Measurements from ENCODE around the gene NEFH.
"Not testable (repeated sequence)": the region's sequence is repeated elsewhere in the genome, so short reads cannot be mapped to it uniquely, and the experiment has no call there.

The NEFH gene, protein sequence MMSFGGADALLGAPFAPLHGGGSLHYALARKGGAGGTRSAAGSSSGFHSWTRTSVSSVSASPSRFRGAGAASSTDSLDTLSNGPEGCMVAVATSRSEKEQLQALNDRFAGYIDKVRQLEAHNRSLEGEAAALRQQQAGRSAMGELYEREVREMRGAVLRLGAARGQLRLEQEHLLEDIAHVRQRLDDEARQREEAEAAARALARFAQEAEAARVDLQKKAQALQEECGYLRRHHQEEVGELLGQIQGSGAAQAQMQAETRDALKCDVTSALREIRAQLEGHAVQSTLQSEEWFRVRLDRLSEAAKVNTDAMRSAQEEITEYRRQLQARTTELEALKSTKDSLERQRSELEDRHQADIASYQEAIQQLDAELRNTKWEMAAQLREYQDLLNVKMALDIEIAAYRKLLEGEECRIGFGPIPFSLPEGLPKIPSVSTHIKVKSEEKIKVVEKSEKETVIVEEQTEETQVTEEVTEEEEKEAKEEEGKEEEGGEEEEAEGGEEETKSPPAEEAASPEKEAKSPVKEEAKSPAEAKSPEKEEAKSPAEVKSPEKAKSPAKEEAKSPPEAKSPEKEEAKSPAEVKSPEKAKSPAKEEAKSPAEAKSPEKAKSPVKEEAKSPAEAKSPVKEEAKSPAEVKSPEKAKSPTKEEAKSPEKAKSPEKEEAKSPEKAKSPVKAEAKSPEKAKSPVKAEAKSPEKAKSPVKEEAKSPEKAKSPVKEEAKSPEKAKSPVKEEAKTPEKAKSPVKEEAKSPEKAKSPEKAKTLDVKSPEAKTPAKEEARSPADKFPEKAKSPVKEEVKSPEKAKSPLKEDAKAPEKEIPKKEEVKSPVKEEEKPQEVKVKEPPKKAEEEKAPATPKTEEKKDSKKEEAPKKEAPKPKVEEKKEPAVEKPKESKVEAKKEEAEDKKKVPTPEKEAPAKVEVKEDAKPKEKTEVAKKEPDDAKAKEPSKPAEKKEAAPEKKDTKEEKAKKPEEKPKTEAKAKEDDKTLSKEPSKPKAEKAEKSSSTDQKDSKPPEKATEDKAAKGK

DNA sequence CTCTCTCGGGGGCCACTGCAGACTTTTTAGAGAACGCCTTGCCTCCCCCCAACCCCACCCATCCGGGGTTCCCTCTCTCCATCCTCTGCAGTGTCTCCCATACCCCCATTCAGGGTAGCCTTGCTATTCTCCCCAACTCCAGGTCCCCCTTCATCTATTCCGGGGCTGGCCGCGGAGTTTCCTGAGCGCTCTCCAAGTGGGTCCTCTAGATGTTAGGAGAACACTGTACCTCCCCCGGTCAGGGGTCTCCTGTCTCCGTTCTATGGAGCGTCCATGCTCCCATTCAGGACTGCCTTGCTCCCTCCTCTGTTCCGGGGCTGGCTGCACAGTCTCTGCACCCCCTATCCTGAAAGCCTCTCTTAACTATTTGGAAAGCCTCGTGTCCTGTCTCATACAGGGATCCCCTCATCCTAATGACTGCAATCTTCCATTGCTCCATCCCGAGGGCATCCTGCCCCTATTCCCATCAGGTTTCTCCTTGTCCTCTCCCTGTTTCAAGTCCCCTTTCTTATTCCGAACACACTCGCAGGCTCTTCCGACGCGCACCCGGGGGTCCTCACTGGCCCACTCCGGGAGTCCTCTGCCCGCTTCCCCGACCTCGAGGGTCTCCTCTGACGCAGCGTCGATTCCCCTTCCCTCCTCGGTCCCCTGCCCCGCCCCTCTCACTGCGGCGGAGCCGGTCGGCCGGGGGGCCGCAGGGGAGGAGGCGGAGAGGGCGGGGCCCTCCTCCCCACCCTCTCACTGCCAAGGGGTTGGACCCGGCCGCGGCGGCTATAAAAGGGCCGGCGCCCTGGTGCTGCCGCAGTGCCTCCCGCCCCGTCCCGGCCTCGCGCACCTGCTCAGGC lies at the start of gene NEFH:
NEFH (plus strand) TSS at position 802 of the 845 bp plus-strand sequence. CDS start 45 bp downstream, outside the sequence.
- no peak for DNase-seq (ENCODE audit: low spot score)

DNA sequence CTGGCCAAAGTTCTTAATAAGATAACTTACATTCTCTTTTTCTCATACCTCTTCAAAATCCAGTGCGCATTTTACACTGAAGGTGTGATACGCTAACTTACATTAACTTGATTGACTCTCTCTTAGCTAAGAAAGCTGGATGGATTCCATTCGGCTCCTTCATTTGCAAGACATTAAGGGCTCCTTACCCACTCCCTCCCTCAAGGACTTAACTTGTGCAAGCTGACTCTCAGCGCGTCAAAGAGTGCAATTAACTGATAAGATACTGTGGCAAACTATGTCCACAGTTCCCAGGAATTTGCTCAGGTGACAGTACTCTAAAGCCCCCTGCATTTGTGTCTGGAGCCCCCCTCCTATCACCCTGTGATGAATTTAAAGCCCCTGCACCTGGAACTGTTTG lies 48.0 kb upstream of the NEFH start:
- no peak for DNase-seq (ENCODE audit: low spot score)

DNA sequence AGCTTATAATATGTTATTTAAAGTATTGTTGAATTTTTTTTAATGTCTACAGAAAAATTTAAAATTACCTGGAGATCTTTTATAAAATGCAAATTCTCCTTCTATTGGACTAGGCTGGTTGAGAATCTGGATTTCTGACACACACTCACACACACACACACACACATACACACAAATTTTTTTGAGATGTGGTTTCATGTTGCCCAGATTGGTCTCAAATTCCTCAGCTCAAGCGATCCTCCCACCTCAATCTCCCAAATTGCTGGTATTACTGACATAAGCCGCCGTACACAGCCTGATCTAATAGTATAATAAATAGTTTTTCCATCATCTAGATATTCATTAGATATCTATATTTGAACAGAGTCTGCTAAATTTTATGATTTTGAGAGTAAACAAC lies 46.2 kb upstream of the NEFH start:
- DNase-seq (ENCODE audit: low spot score), result no peak

DNA sequence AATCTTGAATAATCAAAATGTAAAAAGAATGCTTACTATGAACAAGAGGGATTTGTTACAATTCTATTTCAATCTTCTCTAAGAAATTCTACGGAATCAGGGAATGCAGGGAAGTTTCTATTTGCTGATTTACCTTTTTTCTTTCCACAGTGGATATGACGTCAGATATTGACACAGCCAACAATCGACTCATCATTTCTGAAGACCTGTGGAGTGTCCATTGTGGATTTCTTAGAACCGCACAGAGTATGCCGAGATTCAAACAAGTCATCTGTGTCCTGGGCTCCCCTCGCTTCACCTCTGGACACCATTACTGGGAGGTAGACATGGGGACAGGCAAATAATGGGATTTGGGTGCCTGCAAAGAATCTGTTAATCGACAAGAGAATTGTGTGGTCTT lies 45.7 kb upstream of the NEFH start:
- no peak for DNase-seq (ENCODE audit: low spot score)

DNA sequence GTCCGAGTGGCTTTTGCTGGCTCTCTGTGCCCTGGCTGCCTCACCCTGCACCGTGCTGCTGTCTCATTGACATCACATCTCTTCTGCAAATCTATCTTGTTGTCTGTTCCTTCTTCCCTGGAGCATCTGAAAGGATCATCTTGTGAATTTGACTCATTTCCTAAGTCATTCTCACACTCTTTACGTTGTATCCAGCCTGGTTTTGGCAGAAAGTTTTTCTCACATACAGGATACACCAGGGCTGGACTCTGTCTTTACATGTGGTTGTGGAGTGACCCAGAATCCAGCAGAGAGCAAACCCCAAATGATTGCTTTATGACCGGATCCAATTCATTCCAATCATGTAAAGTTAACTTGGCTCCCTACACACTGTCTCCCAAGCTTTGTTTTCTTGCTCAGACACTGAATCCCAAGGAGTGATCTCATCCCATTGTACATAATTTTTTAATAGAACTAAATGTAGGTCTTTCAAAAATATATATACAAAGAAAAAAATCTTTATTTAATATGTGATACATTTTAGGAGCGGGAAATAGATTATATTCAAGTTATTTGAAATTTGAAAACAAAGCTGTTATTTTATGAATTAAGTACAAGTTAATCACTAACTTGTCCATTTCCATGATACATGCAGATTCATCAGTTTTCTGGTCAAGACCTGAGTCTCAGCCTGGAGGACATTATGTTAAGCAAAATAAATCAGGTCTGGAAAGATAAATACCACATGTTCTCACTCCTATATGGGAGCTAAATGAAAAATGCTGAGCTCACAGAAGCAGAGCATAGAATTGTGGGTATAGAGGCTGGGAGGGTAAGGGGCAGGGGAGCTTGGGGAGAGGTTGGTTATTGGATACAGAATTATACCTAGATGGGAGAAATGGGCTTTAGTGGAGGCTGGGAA lies 44.5 kb upstream of the NEFH start:
- DNase-seq (ENCODE audit: low spot score), result no peak

DNA sequence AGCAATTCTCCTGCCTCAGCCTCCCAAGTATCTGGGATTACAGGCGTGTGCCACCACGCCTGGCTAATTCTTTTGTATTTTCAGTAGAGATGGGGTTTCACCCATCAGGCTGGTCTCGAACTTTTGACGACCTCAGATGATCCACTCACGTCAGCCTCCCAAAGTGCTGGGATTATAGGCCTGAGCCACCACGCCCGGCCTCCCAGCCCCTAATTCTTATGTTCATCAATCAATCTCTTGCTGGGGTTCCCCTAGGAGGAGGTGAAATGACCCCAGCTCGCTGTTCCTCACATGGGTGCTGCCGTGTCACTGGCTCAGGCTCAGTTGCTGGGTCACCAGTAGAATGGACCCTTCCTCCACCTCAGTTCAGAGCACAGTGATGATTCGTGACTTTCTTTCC lies 41.7 kb upstream of the NEFH start, which contains the start of gene RFPL1:
RFPL1 (plus strand) TSS at position 301 of the 400 bp plus-strand sequence.
- DNase-seq (ENCODE audit: low spot score), result not testable (repeated sequence)

DNA sequence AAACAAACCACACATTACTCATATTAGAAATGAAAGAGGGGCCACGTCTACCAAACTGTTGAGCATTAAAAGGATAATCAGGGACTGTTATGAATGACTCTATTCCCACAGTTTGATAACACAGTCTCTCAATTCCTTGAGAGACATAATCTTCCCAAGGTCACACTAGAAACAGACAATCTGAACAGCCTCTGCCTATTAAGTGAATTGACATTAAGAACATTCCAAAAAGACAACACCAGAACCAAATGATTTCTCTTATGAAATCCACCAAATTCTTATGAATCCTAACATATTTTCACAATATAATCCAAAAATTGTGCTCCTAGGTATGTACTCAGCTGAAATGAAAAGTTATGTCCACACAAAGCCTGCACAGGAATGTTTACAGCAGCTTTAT lies 37.0 kb upstream of the NEFH start:
- no peak for DNase-seq (ENCODE audit: low spot score)

DNA sequence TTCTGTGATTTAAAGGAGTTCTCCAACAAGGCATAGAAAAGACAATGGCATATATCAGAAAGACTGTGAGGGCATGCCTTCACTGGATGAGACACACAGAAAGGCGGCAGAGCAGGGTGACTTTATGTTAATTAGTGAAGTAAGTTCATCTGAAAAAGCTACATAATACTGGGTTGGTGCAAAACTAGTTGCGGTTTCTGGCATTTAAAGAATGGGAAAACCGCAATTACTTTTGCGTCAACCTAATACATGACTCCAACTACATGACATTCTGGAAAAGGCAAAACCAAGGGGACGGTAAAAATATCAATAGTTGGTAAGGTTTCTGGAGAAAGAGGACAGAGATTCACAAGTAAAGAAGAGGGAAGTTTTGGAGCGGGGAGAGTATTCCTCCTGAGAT lies 36.6 kb upstream of the NEFH start:
- no peak for DNase-seq (ENCODE audit: low spot score)

DNA sequence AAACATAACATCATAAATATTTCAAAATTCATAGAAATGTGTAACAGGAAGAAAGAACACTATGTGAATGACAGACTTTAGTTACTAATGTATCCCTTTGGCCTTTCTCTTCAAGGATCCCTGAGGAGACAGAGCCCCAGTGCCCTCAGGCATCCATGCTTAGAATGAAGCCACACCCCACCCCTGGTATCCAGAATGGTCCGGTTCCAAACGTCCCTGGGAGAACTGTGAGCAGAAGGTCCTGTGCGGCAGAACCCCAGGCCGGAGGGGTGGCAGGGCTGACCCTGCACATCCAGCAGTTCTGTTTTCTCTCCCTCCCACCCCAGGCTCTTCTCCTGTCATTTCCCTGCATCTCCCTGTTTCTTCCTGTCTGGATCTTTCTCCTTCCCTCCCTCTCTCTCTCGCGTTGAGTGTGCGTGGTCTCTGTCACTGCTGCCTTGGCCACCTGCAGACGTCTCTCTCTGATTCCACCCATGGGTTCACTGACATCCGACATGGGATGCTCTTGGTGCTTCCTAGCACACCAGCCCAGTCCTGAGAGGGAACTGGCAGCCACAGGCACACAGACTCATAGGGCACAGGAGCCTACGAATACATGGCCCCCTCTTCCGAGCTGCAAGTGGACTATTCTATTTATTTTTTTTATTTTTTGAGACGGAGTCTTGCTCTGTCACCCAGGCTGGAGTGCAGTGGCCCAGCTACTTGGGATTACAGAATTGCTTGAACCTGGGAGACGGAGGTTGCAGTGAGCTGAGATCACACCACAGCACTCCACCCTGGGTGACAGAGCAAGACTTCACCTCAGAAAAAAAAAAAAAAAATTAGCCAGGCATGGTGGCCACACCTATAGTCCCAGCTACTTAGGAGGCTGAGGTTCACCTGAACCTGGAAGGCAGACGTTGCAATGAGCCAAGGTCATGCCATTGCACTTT lies 35.9 kb upstream of the NEFH start:
- DNase-seq (ENCODE audit: low spot score), result no peak

DNA sequence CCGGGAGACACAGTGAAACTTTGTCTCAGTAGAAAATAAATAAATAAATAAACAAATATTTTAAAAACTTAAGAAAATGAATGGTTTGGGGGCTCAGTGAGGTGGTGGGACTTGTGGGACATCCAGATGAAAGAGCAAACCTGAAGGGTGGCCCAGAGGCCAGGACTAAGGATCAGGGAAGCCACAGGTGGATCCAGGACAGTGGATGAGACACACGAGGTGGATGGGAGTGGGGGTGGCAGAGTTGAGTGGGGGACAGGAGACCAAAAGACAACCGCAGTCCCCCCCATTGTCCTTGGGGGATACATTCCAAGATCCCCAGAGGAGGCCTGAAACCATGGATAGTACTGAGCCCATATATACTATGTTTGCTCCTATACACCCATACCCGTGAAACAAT lies 34.5 kb upstream of the NEFH start:
- DNase-seq (ENCODE audit: low spot score), result no peak

DNA sequence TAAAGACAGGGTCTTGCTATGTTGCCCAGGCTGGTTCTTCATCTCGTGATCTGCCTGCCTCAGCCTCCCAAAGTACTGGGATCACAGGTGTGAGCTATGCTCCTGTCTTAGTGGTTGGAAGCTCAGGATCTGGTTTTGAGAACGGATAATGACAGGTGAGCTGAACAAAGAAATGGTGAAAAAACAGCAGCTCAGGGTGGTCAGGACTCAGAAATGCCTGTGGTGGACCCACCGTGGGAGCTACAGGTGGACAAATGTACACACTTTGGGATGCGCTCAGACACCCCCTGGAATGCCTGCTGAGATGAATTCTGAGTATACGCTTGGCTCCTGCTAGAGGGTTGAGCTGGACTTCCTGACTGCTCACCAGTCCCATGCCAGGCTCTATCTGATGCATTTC lies 32.1 kb upstream of the NEFH start:
- DNase-seq (ENCODE audit: low spot score), result no peak

DNA sequence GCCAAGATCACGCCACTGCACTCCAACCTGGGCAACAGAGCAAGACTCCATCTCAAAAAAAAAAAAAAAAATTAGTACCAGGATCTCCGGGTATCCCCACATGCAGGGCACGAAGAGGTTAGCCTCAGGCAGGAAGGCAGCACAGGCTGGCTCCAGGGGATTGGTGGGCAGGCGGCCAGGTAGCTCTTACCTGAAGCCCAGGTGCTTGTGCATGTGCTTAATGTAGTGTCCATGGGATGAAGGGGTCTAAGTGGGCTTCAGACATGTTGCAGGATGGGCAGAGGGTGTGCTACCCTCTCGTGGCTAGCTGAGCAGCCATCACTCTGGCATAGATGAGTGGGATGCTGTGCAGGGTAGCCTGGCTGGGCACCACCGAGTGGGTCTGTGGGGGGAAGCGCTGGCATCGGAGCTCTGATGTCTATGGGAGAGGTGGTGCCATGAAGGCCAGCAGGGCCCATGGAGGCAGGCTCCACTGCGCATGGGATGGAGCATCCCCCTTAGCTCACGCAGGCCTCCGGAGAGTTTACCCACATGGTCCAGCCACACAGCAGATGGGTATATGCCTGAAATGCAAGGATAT lies 30.6 kb upstream of the NEFH start:
- DNase-seq (ENCODE audit: low spot score), result no peak

DNA sequence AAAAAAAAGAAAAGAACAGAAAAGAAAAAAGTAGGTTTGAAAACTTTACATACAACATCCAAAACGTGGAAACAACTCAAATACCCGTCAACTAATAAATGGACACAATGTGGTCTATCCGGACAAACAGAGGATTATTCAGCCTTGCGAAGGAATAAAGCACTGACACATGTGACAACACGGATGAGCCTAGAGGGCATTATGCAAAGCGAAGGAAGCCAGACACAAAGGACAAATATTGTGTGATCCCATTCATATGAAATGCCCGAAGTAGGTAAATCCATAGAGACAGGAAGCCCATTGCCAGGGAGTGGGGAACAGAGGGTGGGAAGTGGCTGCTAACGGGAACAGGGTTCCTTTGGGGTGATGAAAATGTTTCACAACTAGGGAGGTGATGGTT lies 29.8 kb upstream of the NEFH start:
- DNase-seq (ENCODE audit: low spot score), result no peak

DNA sequence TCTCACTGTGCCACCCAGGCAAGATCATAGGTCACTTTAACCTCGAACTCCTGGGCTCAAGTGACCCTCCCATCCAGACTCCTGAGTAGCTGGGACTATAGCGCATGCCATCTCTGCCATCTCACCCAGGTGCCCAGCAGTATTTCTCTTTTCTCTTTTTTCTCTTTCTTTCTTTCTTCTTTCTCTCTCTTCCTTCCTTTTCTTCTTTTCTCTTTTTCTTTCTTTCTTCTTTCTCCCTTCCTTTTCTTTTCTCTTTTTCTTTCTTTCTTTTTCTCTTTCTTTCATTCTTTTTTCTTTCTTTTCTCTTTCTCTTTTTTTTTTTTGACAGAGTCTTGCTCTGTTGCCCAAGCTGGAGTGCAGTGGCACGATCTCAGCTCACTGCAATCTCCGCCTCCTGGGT lies 28.2 kb upstream of the NEFH start:
- no peak for DNase-seq (ENCODE audit: low spot score)

DNA sequence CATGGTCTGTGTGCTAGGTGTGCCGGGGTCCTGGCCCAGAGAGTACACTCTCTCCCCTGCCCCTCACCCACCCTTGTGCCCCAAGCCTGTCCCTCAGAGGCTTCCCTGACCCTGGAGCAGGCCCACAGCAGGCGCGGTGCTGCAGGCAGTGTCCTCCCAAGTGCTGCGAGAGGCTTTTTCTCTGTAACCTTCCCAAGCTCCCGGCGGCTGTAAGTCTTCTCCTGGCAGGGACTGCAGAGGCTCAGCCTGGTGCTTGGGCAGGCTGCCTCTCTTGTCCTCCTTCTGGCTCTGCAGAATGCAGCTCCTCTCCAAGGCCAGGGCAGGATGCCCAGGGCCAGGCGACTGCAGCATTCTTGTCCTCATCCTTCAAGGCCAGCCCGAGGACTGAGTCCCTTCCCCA lies 25.7 kb upstream of the NEFH start:
- DNase-seq (ENCODE audit: low spot score), result no peak

DNA sequence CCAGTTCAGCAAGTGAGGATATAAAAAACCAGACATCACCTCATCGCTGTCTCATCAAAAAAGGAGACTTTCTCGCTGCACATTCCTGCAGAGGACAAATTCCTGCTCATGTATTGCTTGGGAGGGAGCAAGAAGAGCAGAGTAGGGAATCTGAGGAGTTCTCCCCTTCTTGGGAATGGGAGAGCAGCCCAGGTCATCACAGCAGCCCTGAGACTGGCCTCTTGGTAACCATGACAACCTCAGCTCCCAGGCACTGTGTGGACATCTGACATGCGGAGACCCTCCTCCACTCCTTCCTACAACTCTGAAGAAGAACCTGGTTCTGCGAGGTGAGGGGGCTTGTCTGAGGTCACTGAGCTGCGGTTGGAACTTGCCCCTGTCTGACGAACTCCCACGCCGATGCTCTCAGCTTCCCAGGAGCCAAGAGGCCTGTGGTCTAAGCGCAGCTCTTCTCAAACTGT lies 23.8 kb upstream of the NEFH start:
- DNase-seq (ENCODE audit: low spot score), result no peak

DNA sequence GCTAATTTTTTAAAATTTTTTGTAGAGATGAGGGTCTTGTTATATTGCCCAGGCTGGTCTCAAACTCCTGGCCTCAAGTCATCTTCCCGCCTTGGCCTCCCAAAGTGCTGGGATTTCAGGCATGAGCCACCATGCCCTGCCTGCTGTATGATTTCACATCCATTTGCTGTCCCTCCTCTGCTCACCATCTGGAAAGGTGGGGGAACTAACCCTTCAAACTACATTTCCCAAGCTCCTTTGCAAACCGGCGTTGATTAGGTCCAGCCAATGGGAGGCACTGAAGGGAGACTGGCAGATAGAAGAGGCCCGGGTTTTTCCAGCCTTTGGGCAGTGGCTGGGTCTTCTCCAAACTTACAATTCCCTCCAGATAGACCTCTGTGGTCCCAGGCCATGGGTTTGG lies 22.3 kb upstream of the NEFH start:
- DNase-seq (ENCODE audit: low spot score), result no peak

DNA sequence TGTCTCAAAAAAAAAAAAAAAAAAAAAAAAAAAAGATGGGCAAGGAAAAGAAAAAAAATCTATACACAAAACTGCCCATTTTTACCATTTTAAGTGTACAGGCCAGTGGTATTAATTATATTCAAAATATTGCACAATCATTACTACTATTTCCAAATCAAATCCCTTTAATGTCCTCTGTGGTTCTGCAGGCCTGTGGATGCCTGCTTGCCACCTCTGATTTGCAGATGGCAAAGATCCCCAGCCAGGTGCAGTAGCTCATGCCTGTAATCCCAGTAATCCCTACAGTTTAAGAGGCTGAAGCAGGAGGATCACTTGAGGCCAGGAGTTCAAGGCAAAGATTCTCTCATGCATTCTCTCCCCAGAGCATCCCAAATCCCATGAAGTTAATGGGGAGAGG lies 21.5 kb upstream of the NEFH start:
- DNase-seq (ENCODE audit: low spot score), result no peak

DNA sequence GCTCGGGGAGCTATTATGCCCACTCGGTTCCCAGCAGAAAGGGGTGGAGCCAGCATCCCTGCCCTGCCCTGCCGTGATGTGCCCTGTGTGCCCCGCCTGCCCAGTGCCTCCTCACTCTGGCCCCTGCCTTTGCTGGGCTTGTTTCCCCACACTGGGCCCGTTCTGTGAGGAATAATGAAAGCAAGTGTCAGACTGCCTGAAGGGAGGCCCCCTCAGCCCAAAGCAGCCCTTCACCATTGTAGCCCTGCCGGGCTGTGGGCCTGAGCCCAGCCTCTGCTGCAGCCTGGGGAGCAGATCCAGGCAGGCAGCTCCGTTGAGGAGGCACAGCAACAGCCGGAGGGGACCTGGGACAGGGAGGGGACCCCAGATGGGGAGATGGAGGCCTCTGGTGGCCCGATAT lies 20.2 kb upstream of the NEFH start:
- no peak for DNase-seq (ENCODE audit: low spot score)

Data from putamen (tissue), 1 donor.